ENCODE measurements around the gene ITFG2.

GRCh38 chr12:2832550-2833127, 20.2 kb downstream of the ITFG2 start:
- TF ChIP-seq POLR2A (IDR thresholded peaks at IDR 0.05) (no peak), CTCF (IDR thresholded peaks at IDR 0.05) (no peak), EP300 (IDR thresholded peaks at IDR 0.05) (no peak)
